ENCODE data around the gene EFCAB8.
"Not testable (repeated sequence)": the region's sequence is repeated elsewhere in the genome, so short reads cannot be mapped to it uniquely, and the experiment has no call there.

Gene EFCAB8

DNA sequence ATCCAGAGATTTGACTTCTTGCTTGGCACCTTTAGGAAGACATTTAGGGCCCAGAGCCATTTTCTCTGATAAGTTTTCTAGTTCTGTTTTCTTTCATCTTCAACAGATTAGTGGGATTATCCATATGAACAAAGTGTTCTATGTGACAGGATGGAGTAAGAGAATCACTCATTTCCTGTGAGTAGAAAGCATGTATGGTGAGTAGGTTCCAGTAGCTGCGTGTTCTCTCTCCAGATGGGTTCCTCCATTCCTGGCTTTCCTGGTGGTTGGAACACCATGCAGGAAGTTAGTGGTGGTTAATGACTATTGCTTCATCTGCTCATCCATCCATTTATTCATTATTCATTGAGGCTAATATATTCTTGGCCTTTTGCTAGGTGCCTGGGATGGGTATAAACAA is 54.0 kb downstream of the EFCAB8 start:
- no peak for DNase-seq

DNA sequence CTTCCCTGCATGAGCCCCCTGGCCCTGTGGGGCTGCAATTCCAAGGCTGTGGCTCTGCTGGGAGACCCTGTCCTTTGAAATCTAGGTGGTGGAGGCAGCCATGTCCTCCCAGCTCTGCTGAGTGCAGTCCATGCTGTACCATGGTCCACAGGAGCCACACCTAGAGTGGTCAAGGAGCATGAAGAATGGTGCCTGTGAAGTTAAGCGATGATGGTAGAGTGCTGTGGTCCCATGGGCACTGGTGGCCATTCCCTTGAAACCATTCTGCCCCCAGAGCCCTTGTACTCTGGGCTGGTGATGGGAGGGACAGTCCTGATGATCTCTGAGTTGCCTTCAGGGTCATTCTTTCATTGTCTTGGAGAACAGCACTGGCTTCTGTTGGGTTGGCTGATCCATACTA is 55.3 kb downstream of the EFCAB8 start:
- no peak for DNase-seq

DNA sequence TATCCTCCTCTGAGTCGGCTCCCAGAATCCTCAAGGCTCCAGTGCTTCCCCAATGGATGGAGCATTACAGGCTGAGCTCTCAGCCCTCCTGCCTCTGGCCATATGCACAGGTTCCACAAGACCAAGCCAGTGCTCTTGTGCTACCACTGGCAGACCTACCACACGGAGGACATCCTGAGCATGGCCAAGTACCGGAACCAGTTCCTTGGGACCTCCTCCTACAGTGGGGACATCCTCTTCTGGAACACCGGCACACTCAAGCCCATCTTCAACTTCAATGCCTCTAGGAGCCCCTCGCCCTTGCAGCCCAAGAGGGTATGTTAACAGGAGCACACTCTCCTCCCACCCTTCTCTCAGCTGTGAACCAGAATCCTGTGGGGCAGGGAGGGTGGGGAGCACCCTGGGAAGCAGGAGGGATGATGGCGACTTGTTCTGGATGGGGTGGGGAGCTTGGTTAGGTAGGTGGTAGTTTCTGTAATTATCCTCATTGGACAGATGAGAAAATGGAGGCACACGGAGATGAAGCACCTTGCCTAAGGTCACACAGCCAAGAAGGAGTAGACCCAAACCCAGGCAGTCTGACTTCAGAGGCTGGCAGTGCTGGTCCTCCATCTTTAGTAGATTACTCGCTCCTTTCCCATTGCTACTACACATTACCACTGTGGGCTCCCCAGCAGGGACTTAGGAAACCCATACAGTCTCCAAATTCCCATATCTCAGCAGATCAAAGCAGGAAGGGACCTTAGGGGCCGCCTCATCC is 58.6 kb downstream of the EFCAB8 start:
- no peak for DNase-seq

DNA sequence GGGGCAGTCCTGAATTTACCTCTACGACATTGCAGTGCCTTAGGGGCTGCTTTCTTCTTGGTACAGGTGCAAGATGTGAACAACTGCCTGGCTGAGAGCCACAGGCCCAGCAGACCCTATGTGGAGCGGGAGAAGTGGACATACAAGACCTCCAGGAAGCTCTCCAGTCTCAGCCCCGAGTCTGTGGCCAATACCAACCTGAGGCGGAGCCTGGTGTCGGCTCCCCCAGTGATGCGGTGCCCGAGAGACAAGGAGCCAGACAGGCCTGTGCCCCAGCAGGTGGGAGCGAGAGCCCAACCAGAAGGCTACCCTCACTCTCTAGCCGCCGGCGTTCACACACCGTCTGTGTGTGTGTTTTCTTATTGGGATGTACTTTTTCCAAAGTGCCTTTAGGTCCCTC is 59.6 kb downstream of the EFCAB8 start:
- no peak for DNase-seq

DNA sequence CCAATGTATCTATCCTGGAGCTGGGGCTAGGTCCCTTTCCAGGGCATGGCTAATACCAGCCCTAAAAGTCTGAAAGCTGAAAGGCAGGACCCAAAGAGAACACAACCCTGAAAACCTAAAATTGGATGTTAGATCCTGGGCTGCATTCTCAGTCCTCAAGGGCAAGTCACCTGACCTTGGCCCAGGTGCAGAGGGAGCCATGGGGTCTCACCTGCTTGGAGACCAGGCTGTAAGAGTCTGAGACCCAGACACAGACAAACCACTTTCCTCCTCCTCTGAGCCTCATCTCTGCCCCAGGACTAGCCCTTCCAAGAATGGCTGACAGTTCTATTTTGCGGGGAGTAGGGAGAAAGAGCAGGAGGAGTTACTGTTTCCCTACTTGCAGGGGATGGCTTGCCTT is 60.0 kb downstream of the EFCAB8 start:
- no peak for DNase-seq

DNA sequence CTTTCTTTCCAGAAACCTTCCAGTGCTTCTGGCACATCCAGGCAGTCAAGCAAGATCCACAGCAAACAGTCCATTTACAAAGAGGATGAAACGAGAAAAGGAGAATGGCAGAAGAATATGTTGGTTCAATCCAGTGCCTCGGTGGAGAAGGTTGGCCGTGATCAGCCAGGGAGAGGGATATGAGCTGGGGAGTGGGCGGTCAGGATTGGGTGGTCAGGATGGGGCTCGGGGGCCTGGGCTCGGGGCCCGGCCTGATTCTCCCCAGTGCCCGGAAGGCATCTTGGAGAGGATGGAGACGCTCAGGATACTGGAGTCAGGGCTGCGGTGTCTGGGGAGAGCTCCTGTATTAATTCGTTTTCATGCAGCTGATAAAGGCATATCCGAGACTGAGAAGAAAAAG is 61.3 kb downstream of the EFCAB8 start:
- no peak for DNase-seq

DNA sequence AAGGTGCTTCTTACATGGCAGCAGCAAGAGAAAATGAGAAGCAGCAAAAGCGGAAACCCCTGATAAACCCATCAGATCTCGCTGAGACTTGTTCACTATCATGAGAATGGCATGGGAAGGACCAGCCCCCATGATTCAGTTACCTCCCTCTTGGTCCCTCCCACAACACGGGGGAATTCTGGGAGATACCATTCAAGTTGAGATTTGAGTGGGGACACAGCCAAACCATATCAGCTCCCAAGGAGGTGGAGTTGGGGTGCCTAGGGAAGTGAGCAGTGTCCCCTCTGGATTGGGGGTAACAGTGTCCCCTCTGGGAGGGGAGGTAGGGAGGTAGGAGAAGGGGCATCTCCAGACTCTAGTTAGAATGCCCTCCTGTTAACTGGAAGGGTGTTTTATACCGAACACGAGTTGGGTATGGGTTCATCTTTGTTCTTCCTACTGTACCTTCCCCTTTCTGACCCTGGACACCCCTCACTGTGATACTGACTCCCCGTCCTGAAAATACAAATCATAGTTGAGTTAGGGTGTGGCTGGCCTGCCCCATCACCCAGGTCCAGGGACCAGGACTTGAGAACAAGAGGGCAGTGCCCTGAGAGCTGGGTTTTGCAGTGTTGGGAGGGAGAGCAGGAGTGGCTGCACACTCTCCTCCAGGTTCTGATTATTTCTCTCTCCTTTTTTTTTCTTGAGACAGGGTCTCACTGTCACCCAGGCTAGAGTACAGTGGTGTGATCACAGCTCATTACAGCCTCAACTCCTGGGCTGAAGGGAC is 62.0 kb downstream of the EFCAB8 start:
- DNase-seq: no peak

DNA sequence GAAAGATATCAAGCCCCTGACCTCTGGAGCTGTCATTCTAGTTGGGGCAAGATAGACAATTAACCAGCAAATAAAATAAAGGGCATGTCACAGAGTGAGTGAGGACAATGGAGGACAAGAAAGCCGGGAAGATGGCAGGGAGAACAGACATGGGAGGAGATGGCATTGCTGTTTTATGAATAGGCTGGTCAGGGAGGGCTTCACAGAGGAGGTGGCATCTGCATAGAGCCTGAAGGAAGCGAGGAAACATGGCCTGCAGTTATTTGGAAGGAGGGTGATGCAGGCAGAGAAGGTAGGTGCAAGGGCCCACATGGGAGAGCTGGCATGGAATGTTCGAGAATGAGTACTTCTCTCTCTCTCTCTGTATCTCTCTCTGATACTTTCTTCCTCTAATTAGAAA is 63.7 kb downstream of the EFCAB8 start:
- no peak for DNase-seq

DNA sequence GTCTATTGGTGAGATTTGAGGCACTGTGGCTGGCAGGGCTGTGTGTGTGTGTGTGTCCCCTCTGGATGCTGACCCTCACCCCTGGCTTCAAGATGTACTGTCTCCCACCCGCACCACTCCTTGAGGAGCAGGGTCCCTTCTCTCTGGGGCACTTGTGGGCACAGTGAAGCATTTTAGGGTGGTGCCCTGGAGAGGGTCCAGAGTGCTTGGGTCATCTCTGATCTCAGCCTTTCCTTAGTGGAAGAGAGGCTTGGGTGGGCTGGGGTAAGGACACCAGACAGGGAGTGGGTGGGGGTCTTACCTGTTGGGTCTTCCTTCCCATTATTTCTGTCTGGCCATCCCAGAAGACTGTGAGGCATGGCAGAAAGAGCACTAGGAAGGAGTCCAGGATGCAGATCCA is 66.1 kb downstream of the EFCAB8 start:
- no peak for DNase-seq

DNA sequence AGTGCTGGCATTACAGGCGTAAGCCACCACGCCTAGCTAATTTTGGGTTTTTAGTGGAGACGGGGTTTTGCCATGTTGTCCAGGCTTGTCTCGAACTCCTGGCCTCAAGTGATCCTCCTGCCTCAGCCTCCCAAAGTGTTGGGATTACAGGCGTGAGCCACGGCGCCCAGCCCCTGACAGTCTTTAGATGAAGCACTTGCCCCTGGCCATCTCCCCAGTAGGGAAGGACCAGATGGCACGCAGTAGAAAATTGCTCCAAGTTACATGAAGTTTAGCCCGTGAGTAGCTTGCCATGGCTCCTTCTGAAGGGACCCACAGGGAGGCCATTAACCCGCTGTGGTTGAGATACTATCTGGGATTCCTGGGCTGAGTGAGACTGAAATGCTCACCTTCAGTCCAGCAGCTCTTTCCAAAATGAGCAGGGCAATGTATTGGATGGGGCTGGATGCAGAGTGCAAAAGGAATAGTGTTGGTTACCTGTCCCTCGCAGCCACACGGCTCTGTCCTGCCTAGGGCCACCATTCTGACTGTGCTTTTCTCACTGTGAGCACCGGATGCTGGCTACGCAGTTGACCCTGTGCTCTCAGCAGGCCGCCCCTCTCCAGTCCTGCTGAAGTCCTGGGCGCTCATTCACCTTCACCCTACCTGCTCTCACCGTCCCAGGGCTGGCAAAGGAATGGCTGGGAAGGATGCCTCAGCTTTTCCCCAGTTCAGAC is 66.9 kb downstream of the EFCAB8 start:
- DNase-seq: no peak

DNA sequence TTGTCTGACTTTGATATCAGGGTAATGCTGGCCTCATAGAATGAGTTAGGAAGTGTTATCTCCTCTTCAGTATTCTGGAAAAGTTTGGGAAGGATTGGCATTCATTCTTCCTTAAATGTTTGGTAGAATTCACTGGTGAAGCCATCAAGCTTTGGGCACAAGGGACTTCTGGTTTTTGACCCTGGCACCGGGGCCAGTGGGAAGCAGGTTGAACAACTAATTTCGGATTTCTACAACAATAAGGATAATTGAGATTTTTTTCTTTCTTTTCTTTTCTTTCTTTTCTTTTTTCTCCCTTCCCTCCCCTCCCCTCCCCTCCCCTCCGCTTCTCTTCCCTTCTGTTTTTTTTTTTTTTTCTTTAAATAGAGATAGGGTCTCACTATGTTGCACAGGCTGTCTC is 70.4 kb downstream of the EFCAB8 start:
- no peak for DNase-seq

DNA sequence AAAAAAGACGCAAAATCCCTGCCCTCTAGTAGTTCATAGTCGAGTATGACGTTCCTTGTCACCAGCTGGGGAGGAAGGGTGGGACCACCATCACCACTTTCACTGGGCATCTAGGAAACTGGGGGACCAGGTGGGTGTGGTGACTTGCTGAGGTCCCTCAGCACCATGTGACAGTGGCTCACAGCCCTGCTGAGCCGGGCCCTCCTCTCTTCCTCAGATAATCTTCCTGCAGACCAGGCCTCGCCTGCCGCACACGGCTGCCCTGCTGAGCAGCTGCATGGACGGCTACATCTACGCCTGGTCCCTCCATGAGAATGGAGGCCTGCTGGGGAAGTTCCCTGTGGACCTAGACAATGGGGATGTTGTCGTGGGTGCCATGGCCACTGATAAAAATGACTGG is 71.5 kb downstream of the EFCAB8 start:
- no peak for DNase-seq

DNA sequence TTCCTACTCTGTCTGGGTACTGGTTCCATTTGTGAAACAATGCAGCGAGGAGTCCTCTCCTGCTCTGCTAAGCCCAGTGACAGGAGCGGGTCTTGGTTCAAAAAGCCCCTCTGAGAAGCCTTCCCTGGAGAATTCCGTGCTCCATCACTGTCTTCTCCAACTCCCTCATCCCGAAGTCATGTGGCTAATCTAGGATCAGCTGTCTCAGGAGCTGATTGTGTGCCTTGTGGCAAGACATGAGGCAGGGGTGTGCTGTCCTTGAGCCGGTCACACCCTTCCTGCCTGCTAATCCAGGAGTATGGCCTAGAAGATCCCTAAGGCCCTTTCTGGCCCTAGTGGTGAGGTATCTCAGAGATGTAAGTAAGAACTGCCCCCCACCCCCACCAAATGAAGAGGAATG is 72.0 kb downstream of the EFCAB8 start:
- DNase-seq: no peak

DNA sequence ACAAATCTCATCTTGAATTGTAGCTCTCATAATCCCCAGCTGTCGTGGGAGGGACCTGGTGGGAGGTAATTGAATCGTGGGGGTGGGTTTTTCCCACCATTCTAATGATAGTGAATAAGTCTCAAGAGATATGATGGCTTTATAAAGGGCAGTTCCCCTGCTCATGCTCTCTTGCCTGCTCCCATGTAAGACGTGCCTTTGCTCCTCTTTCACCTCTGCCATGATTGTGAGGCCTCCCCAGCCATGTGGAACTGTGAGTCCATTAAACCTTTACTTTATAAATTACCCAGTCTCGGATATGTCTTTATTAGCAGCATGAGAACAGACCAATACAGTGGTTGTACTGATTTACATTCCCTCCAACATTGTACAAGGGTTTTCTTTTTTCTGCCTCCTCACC is 75.9 kb downstream of the EFCAB8 start:
- no peak for DNase-seq

DNA sequence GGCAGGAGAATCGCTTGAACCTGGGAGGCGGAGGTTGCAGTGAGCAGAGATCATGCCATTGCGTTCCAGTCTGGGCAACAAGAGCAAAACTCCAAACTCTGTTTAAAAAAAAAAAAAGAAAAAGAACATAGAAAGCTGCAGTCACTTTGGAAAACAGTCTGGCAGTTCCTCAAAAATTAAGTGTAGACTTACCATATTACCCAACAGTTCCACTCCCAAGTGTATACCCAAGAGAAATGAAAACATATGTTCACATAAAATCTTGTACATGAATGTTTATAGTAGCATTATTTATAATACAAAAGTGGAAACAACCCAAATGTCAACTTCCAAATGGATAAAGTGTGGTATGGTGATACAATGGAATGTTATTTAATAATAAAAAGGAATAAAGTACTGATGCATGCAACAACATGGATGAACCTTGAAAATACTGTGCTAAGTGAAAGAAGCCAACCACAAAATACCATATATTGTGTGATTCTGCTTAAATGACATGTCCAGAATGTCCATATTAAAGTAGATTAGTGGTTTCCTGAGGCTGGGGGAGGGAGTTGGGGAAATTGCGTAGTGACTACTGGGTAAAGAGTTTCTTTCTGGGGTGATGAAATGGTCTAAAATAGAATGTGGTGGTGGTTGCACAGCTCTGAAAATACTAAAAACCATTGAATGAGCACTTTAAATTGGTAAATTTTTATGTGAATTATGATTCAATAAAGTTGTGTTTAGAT is 82.6 kb downstream of the EFCAB8 start:
- no peak for DNase-seq

DNA sequence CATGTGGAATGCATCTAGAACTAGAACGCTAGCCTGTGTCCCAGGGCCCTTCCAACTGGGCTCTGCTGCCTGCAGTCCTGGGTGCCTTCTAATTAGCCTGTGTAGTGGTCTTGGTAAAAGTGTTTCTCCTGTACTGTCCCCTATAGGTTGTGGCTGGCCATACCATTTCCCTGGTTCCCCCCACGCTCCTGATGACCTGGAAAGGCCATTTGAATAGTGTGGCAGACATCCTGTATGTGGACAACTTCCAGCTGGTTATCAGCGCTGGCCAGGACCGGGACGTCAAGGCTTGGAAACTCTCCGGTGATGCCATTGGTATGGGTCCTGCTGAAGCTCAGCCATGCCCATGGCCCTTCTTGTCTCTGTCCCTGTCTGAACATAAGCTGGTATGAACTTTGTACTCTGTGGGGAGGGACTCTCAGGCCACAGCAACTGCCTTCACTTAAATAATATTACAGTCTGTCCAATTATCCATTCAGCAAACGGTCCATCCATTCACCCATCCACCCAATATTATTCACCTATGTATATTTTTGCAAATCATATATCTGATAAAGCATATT is 84.8 kb downstream of the EFCAB8 start:
- no peak for DNase-seq

DNA sequence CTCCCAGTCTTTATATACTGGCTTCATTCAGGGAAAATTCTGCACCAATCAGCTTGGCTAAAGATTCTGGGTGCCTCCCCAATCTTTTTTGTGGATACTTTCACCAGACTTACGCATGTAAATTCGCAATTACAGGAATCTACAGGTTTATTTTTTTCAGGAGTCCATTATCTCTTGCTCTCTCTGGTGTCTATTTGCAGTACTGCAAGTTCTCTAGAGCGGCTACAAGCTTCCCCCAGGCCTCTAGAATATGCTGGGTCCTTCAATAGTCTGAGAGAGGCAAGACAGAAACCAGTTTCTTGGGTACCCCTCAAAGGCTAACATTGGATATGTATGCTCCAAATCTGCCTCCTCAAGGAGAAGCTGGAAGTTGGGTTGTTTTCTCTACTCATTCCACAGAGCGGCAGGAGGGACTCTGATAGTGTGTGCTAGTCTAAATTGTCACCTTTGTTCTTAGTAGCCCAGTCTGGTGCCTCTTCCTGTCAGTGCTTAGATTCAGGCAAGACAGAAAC is 87.0 kb downstream of the EFCAB8 start:
- no peak for DNase-seq

DNA sequence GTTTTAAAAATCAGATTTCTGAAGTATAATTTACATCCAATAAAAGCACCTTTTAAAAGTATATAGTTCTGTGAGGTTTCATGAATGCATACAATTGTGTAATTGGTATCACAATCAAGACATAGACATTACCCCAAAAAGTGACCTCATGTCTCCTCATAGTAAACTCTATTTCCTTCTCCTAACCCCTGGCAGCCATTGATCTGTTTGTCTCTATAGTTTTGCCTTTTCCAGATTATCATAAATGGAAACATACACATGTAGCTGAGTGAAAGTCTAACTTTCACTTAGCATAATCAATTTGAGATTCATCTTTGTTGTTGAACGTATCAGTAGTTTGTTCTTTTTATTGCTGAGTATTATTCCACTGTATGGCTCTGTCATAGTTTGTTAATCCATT is 87.9 kb downstream of the EFCAB8 start:
- no peak for DNase-seq

DNA sequence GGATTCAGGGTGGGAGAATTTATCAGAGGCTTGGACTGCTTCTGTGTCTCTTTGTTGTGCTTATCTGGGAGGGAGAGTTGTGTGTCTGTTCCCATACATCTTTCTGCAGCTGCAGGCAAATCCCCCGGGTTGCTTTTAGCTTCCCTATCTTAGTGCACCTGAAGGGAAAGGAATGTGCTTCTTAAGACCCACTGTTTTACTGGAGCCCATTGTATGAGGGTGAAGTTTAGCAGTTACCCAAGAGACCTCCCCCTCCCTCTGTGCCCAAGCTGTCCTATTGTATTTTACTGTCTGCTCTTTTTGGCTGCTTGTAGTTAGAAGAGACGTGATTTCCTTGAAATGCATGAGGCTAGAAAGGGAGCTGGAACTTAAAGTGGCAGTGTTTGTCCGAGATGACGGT is 91.8 kb downstream of the EFCAB8 start:
- not testable (repeated sequence) for DNase-seq

DNA sequence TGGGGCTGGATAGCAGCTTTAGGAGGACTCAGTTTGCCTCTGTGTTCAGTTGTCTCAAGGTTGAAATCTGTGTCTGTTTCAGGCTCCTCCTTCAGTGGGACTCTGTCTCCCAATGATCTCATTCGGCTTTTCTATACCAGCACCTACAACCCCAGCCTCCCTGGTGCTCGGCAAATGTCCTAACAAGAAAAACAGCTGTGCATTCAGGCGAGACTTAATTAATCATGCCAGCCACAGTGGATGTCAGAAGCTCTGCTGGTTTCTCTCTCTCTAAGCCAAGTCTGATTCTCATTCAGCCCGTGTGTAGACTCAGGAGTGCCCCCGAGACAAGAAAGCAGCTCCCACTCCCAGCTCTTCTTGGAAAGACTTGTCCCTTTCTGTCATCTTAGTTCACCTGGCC is 98.7 kb downstream of the EFCAB8 start:
- no peak for DNase-seq

DNA sequence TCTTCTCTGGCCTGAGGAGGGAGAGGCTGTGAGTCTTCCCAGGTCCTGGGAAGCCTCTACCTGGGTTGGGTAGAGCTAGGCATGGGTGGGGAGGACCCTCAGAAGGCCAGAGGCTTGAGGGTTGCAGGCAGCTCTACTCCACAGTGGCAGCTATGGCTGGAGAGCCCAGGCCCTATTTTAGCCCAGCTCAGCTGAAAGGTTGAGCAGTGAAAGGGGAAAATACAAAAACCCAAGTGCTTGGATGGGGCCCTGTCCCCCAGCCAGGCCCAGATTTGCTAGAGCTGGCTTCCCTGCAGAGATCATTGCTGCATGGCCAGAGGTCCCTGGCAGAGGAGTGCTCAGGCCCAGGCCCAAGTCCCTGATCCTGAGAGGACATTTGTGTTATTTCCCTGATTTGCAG is 99.9 kb downstream of the EFCAB8 start:
- DNase-seq: no peak

DNA sequence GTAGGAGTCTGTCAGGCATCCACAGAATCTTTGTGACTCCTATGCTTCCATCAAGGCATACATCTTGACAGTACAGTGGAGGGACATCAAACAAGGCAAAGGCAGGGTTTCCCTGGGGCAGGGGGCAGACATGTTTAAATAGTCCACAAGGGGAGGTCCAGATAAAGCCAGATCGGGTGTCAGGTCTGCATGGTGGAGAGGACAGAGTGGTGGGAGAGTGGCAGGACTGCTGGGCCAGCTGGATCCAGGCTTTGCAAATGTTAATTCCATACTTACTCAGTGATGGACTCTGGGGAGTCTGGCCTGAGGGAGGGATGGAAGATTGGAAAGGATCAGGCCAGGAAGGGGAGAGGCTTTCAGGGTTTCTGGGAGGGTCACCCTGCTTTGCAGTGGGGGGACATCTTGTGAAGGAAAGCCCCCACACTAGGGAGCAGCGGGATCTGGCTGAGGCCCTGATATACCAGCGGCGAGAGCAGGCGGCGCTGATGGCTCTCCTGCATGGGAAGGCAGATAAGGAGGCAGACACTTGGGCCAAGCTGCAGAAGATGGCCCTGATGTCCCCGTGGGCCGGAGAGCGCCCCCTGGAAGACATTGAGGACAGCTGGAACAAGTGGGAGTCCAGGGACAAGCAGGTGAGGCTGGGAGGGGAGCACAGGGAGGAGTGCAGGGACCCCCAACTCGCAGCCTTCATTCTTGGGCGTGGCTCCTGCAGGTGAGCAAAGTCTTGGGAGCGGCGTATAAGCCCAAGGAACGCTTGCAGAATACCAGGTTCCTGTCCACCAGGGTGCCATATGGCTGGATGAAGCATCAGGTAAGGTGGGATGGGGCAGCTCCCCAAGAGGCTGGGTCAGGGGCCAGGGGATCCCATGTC is 100.9 kb downstream of the EFCAB8 start:
- DNase-seq: no peak
